HG03469 (cell line): ENCODE results near the gene EXD2.
"Not testable (repeated sequence)": the region's sequence is repeated elsewhere in the genome, so short reads cannot be mapped to it uniquely, and the experiment has no call there.

ENCODE experiments used
- ATAC-seq: cut with Tn5 transposase; IDR thresholded peaks from one replicate; pipeline ENCODE4 v1.9.1; 2021; ENCODE audit warnings: mild to moderate bottlenecking, moderate library complexity, moderate number of reproducible peaks; ENCODE audit not compliant: unreplicated experiment

EXD2 gene, protein sequence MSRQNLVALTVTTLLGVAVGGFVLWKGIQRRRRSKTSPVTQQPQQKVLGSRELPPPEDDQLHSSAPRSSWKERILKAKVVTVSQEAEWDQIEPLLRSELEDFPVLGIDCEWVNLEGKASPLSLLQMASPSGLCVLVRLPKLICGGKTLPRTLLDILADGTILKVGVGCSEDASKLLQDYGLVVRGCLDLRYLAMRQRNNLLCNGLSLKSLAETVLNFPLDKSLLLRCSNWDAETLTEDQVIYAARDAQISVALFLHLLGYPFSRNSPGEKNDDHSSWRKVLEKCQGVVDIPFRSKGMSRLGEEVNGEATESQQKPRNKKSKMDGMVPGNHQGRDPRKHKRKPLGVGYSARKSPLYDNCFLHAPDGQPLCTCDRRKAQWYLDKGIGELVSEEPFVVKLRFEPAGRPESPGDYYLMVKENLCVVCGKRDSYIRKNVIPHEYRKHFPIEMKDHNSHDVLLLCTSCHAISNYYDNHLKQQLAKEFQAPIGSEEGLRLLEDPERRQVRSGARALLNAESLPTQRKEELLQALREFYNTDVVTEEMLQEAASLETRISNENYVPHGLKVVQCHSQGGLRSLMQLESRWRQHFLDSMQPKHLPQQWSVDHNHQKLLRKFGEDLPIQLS

DNA sequence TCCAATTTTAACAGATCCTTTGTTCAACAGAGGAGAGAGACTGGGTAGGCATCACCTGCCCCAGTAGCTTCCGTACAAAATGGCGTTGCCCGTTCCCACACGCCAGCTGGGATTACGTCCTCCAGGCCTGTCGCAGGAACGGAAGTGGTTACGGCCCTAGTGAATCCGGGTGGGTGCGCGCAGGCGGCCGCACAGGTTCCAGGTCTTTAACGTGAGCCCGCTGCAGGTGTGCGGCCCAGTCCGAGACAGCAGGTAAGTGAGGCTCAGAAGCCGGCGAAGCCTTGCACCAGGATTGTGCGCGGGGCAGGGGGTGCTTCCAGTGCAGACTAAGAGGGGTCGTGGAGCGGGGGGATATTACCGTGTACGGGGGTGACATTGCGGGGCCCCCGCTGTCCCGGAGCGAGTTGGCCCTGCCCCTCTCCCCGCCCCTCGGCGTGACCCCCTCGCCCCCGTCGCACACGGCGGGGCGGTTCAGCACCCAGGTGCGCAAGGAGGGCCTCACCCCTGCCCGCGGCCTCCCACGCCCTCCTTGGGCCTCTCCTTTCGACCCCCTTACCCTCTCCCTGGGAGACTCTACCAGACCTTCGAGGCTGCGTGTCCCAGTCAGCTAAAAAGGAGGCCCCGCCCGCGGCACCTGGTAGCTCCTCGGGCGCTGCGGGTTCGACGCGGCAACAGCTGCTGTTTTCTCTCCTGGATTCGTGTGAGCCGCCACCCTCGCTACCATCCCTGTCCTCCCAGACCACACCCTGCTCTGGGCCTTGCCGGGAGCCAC is at the start of gene EXD2:
Gene EXD2 (plus strand): TSS at position 159 of the 772 bp plus-strand sequence. CDS start 17,973 bp downstream, outside the sequence.
- ATAC-seq = peak; percentile 77

DNA sequence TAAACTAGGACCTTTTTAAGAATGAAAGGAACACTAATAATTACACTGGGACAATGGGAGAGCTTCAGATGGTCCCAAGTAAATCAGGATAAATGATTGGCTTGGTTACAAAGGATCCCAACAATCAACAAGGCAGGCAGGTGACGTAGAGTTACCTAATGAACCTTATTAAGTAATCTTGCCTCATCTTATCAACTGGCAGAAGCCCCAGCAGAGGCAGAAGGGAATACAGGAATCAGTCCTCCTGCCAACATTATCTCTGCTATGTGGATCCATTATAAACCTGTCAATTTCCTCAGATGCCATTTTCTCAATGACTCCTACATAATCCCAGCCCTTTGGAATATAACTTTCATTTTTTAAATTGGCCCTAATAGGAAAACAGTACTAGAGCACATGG is 49.7 kb upstream of the EXD2 start:
- no peak for ATAC-seq

DNA sequence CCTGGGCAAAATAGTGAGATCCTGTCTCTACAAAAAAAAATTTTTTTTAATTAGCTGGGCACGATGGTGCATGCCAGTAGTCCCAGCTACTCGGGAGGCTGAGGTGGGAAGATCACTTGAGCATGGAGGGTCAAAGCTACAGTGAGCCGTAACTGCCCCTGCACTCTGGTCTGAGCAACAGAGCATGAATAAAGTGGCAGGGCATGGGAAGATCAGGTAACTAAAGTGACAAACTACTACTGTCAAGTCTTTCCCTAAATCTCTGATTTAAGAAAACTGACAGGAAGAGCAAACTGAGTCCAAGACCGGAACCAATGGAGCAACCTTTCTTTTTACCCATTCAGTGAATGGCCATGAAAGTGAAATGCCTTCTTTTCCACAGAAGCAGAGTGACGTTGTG is 49.2 kb upstream of the EXD2 start:
- ATAC-seq = no peak

DNA sequence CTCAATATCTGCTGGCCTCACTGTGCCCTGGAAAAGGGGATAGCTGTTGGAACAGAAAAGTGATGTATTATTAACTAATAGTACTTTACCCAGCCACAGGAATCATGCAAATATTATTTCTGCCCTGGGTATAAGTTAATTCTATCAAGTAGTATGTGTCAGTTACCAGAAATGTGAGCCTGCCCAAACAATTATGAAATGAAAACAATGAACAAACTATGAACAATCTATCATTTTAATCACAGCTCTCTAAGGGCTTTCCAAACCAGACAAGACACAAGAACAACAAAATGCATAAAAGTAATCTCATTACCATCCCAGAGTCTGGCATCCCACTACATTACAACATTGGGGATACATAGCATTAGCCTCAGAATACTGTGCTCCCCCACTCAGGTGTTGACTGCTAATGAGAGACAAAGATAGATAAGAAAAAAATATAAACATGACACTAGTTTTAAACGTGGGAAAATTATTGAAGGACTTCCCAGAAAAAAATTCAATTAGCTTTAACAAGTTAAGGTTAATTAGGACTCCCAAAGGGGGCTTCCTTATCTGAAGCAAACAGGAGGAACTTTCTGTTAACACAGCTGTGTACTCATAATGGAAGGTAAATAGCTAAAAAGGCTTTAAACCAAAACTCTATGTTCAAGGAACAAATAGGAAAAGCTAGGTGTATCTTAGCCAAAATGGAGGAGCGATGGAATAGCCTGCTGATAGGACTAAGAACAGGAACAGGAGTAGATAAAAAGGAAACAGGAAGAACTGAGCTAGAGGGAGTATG is 41.6 kb upstream of the EXD2 start:
- no peak for ATAC-seq

DNA sequence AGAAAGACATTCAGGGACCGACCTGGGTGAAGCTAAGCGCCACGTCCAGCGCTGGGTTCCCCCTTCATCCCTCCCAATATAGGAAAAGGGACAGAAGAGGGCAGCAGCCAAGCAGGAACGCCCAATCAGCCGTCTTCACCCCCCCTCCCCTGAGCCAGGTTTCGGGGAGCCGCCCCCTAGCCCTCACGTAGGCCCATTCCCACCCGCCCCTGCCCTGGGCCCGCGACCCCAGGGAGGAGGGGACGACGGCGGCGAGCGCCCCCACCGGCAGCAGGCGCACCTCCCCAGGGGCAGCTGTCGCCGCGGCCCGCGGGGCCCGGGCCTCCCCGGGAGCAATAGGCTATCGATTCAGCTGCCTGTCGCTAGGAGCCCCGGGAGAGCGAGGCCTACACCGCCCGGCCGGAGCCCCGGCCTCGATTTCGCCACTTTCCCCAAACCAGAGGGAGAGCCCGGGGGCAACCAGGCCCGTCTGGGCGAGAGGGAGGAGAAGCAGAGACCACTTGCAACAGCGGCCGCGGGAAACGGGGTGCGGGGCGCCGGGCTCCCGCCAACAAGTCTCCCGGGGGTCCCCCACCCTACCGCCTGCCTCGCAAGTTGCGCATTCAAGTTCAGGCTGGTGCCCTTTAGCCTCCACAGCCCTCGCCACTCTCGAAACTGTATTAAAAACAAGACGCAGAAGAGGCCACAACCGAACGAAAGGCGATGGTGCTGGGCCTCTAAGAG is 39.7 kb upstream of the EXD2 start:
- peak; percentile 41 for ATAC-seq

DNA sequence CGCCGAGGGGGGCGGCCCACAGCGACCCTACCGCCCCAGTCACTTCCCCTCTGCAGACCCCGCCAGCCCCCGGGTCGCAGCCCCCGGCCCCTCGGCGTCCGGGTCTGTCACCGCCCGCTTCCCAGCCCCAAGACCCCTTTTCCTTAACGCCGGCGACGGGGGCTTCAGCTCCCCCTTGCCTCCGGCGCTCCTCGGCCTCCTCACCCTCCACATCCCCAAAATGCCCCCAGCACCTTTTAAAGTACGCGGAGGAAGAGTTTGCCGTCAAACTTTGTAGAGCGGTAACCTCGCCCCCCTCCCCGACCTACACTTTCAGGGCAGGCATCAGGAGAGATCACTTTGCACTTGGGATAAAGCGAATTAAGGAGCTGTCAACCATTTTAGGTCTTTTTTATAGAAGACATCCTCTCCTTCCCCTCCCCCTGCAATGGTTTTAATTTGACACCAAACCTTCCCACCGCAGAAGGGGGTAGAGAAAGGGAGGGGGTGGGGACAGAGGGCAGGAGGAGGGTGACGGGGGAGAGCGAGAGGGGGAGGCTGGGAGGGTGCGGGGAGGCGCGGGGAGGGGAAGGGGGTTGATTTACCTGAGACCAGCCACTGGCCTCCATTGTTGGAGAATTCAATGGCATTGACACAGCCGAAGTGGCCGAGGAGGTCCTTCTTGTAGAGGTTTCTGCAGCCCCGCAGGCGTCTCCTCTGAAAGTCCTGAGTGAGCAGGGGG is 39.0 kb upstream of the EXD2 start:
- no peak for ATAC-seq

DNA sequence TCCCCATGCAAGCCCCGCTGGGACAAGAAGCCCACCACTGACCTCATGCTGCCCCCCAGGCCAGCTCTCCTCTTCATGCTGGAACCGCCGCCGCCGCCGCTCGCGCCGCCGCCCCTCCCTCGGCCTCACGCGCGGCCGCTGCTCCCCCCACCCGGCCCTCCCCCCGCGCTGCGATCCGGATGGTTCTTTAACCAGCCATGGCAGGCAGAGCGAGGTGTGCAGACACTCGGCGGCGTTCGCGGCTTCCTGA is 38.5 kb upstream of the EXD2 start, which contains the start of gene DCAF5:
Gene DCAF5 (minus strand): TSS at position 218 of the 250 bp plus-strand sequence. CDS start 141 bp downstream, at position 77.
- no peak for ATAC-seq

DNA sequence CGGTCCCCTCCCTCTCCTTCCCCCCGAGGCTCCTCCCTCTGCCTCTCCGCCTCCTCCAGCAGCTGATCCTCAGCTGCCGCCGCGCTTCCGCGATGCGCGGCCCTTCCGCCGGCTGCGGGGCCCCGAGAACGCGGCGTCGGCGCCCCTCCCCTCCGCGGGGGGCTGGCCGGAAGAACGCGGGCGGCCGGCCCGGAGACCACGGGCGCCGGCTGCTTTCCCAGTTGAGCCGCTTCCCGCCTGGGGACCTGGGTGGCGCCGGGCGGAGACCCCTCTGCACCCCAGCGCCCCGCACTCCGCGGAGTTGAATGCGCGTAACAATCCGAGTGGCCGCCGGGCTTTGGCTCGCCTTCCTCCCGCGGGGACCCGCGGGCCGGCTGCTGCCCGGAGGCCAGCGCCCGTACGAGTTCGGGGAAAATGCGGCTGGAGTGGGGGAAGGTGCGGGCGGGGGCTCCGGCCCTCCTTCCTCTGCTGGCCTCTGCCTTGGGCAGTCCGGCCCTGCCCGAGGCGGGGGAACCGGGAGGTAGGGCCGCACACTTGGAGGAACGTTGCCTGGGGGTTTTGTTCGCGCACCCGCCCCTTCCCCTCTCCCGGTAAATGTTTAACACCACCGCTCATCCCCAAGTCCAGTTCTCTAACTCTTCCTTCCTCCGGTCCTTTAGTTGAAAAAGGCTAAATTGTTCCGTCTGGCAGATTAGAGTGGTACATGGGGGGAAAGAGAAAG is 38.0 kb upstream of the EXD2 start:
- peak; percentile 53 for ATAC-seq

DNA sequence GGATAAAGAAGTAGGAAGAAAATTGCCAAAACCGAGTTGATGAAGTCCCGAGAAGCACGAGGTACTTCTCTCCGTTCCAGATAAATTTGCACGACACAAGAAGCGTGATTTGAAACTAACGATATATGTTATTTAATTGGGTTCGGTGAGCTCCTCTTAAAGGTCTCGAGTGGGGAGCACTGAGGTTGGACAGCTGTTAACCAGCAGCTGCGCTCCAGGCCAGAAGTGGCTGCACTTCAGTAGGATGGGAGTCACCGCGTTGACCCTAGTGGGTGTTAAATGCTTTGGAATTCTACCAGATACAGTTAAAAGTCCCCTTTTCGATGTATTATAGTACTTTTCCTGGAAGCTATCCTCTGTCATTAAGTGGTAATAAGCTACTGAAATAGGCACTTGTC is 37.4 kb upstream of the EXD2 start:
- ATAC-seq = no peak

DNA sequence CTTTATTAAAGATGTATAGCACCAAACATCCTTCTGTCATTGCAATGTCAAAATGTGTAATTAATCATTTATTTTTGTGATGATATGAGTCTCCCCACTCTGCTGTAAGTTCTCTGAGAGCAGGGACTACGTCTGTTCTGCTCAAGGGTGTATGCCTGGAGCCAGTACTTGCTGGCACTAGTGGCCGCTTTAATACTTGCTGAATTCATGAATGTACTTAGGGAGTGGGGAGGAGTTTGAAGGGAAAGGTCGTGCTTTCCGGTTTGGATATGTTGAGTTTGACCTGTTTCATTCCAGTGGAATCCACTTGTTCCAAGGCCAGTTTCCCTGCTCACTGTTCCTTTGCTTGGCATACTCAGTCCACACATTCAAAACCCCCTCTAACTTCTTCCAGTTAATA is 36.5 kb upstream of the EXD2 start:
- ATAC-seq = no peak

DNA sequence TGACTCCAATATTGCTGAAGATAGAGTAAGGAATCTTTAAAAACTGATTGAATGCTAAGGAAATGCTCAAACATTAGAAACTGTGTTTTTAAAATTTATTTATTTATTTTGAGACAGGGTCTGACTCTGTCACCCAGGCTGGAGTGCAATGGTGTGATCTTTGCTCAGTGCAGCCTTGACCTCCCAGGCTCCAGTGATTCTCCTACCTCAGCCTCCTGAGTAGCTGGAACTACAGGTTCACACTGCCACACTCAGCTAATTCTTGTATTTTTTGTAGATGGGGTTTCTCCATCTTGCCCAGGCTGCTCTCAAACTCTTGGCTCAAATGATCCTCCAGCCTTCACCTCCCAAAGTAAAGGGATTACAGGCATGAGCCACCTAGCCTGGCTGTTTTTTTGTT is 35.1 kb upstream of the EXD2 start:
- no peak for ATAC-seq

DNA sequence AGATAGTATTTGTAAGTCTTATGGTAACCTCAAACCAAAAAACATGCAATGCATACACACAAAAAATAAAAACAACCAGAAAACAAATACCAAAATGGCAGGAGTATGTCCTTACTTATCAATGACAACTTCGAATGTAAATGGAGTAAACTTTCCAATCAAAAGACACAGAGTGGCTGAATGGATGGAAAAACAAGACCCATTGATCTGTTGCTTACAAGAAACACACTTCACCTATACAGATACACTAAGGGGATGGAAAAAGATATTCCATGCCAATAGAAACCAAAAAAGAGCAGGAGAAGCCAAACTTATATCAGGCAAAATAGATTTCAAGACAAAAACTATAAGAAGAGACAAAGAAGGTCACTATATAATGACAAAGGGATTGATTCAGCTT is 29.7 kb upstream of the EXD2 start:
- no peak for ATAC-seq

DNA sequence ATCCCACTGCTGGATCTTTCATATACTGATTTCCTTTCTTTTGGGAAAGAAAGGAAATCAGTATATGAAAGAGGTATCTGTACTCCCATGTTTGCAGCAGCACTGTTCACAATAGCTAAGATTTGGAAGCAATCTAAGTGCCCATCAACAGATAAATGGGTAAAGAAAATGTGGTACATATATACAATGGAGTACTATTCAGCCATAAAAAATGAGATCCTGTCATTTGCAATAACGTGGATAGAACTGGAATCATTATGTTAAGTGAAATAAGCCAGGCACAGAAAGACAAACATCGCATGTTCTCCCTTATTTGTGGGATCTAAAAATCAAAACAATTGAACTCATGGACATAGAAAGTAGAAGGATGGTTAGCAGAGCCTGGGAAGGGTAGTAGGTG is 25.5 kb upstream of the EXD2 start:
- ATAC-seq = not testable (repeated sequence)

DNA sequence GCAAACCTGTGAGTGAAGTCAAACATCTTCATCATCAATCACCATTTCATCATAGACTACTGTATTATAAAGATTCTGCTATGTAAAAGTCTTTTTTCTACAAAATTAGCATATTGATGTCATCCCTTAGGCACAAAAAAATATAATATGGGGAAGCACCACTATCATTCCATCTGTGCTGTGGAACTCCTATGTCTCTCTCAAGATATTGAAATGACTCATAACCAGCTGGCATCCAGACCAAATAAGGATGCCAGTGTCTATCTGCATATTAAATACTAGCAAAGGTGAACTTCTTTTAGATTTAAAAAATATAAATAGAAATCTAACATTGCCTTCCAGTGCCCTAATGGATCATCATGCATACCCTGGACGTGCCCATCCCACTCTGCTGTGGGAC is 20.5 kb upstream of the EXD2 start:
- no peak for ATAC-seq

DNA sequence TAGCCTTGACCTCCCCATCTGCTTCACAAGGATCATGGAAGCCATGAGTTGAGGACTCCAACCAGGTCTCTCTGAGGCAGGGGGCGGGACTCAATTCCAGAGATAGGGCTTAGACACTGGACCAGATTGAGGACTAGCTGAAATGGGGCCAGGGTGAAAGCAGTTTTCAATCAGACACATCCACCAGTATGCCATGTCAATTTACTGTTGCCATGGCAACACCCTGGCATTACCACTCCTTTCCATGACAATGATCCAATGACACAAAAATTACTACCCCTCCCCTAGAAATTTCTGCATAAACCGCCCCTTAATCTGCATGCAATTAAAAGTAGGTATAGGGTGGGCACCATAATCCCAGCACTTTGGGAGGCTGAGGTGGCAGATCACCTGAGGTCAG is 19.7 kb upstream of the EXD2 start:
- no peak for ATAC-seq

DNA sequence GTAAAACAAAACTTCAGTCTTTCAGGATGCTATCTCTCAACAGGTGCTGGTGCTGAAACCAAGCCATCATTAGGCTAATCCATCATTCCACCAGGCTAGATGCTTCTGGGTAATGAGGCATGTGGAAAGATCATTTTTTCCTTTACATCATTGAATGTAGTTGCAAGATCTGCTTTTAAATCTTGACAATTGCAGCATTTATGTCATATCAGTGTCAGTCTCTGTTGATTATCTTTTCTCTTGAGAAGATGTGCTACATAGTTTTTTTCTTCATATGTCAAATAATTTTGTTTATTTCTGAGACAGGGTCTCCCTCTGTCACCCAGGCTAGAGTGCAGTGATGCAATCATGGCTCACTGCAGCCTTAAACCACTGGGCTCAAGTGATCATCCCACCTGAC is 16.2 kb upstream of the EXD2 start:
- no peak for ATAC-seq

DNA sequence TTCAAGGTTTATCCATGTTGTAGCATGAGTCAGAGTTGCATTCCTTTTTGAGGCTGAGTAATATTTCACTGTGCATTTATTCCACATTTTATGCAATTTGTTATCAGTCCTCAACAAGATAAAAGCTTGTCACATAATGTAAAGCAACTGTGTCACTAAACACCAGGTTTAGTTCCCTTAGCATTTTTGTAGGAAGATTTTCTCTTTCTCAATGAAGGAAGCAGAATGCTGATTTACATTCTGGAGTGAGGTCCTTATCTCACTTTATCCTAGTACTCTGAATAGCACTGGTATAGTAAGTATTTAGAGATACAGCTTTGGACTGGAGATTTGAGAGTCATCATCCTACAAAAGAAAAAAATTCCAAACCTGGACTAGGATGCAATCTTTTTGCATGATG is 9.8 kb upstream of the EXD2 start:
- ATAC-seq = no peak

DNA sequence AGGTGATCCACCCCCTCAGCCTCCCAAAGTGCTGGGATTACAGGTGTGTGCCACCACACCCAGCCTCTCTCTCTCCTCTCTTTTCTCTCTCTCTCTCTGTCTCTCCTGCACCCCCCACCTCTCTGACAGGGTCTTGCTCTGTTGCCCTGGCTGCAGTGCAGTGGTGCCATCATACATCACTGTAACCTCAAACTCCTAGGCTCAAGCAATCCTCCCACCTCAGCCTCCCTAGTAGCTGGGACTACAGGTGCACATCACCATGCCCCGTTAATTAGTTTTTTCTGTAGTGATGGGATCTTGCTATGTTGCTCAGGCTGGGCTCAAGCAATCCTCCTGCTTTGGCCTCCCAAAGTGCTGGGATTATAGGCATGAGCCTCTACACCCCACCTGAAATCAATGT is 8.7 kb upstream of the EXD2 start:
- ATAC-seq = not testable (repeated sequence)

DNA sequence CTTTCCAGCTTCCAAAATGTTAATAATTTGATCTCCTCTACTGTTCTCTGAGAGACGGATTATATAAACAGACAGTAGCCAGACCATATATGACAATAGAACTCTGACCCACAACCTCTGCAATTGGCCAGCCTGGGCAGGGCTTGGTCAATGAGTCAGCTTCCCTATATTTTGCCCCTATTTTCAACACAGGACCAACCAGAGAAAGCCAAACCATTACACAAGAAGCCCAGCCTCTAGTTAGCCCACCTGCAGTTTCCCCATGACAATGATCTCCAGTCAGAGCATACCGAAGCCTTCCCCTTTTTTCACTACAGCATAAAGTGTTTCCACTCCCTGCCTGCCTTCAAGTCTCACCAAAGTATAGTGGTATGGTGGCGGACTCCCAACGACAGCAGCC is 7.6 kb upstream of the EXD2 start:
- no peak for ATAC-seq
